SK-N-SH treated with all-trans-retinoic acid at 6 μM for 48 hours (cell line): ENCODE measurements around the gene RSPH10B2.
"Not testable (repeated sequence)": the region's sequence is repeated elsewhere in the genome, so short reads cannot be mapped to it uniquely, and the experiment has no call there.

Source experiments
- GLIS3 ChIP-seq: fragments of 250-450 bp; sonication (Bioruptor Pico); IDR thresholded peaks from 2 replicates; pipeline ENCODE4 v1.5.0; 2020; ENCODE audit warnings: mild to moderate bottlenecking, moderate library complexity
- ISL1 ChIP-seq: fragments of 250-450 bp; sonication (Bioruptor Pico); IDR thresholded peaks from 2 replicates; pipeline ENCODE4 v2.1.2; 2022; ENCODE audit warnings: mild to moderate bottlenecking, moderate library complexity
- PPARA ChIP-seq: fragments of 250-450 bp; sonication (Bioruptor Pico); IDR thresholded peaks from 2 replicates; pipeline ENCODE4 v1.5.0; 2020; ENCODE audit warnings: mild to moderate bottlenecking, borderline replicate concordance
- ZFP30 ChIP-seq: fragments of 450-650 bp; formaldehyde crosslinking; IDR thresholded peaks from 2 replicates; pipeline ENCODE4 v1.5.0; 2022; ENCODE audit warnings: mild to moderate bottlenecking, moderate library complexity
- TF ChIP-seq, protein P1 (sequence below): fragments of 250-450 bp; sonication (Bioruptor Pico); IDR thresholded peaks from 2 replicates; pipeline ENCODE4 v1.8.0; 2021; ENCODE audit warnings: low read depth, mild to moderate bottlenecking, moderate library complexity, borderline replicate concordance

- TF ChIP-seq ISL1, GLIS3, PPARA, ZFP30 (CRISPR knock-in tag): not testable (repeated sequence)
- TF ChIP-seq, protein P1, sequence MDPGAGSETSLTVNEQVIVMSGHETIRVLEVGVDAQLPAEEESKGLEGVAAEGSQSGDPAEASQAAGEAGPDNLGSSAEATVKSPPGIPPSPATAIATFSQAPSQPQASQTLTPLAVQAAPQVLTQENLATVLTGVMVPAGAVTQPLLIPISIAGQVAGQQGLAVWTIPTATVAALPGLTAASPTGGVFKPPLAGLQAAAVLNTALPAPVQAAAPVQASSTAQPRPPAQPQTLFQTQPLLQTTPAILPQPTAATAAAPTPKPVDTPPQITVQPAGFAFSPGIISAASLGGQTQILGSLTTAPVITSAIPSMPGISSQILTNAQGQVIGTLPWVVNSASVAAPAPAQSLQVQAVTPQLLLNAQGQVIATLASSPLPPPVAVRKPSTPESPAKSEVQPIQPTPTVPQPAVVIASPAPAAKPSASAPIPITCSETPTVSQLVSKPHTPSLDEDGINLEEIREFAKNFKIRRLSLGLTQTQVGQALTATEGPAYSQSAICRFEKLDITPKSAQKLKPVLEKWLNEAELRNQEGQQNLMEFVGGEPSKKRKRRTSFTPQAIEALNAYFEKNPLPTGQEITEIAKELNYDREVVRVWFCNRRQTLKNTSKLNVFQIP (CRISPR knock-in tag), result not testable (repeated sequence)
Measured at GRCh38 chr7:6829616-6830015, 75.7 kb downstream of the RSPH10B2 start.
